Body of pancreas (tissue), 4 donors: ENCODE measurements around the gene TMTC2.

Experiments
- POLR2A ChIP-seq, 3 donors: fragments of 450-650 bp; IDR thresholded peaks; one replicate each; pipeline ENCODE4 v1.6.1; 2016; ENCODE audit warnings: antibody characterized with exemption in 3 of 3, mild to moderate bottlenecking in 2 of 3
- TF ChIP-seq, protein P1 (sequence below), 7 experiments: fragments of 450-650 bp in 4 of 7; fragments of 200-600 bp in 3 of 7; sonication (generic) in 3 of 7; IDR thresholded peaks; one replicate each; pipeline ENCODE4 v1.5.1; 2016 to 2019; ENCODE audit warnings: antibody characterized with exemption in 7 of 7

DNA sequence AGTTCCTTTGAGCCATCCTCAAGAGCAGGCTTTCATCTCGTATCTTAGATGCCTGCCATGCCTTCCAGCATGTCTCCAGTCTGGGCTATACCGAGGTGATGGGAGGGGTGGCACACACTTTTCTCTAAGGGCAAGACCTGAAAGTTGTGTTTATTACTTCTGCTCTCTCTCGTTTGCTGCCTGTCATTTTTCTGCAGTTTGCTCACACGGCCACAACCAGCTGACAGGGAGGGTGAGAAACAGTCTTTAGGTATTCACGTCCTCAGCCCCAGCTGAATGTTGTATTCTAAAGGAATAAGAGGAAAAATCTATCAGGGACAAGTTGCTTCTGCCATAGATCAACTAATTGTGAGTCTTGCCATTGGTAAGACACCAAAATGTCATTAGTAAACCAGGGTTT, 88.0 kb downstream of the TMTC2 start:
- TF ChIP-seq, protein P1, sequence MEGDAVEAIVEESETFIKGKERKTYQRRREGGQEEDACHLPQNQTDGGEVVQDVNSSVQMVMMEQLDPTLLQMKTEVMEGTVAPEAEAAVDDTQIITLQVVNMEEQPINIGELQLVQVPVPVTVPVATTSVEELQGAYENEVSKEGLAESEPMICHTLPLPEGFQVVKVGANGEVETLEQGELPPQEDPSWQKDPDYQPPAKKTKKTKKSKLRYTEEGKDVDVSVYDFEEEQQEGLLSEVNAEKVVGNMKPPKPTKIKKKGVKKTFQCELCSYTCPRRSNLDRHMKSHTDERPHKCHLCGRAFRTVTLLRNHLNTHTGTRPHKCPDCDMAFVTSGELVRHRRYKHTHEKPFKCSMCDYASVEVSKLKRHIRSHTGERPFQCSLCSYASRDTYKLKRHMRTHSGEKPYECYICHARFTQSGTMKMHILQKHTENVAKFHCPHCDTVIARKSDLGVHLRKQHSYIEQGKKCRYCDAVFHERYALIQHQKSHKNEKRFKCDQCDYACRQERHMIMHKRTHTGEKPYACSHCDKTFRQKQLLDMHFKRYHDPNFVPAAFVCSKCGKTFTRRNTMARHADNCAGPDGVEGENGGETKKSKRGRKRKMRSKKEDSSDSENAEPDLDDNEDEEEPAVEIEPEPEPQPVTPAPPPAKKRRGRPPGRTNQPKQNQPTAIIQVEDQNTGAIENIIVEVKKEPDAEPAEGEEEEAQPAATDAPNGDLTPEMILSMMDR (IDR thresholded peaks at IDR 0.05): no peak
- no peak for TF ChIP-seq POLR2A (IDR thresholded peaks at IDR 0.05)
